Endothelial cell of umbilical vein (primary cell): ENCODE data around the gene EID2B. TPM values are rescaled to one million over a fixed set of nuclear protein-coding genes. Genes with fewer than 3 reads are reported as not detected.

Experiments used
- BruUV-seq: library from RNA; stranded (reverse); fragments of 400-500 nt; replicated peaks from 2 replicates; lab custom pipeline; 2021; lab: Mats Ljungman, UMichigan
- CTCF ChIA-PET: fragments of 300-600, 350-600 bp; sonication (Branson Sonifier 250); formaldehyde crosslinking; loops from one replicate; lab custom pipeline; 2021; ENCODE audit warnings: antibody characterized with exemption, inconsistent platforms; lab: Charles Lee
- POLR2A ChIA-PET: fragments of 300-600, 350-600 bp; sonication (Branson Sonifier 250); formaldehyde crosslinking; loops from one replicate; lab custom pipeline; 2021; ENCODE audit warnings: antibody characterized with exemption, inconsistent platforms; lab: Charles Lee
- DNase-seq: peaks from one replicate; pipeline ENCODE4 v3.0.0-alpha.2; 2011; ENCODE audit warnings: low read depth, low spot score
- FAIRE-seq: peaks from 2 replicates; lab custom pipeline; 2011; peaks lifted over from hg19 to GRCh38; lab: Jason Lieb, UNC
- H2AFZ ChIP-seq: 2 replicates; pipeline ENCODE4 v1.6.0; 2012; ENCODE audit warnings: low read depth, low read length, control low read depth, inconsistent platforms
- H3K27ac ChIP-seq: 2 replicates; pipeline ENCODE4 v1.5.1; 2011; ENCODE audit warnings: low read depth, mild to moderate bottlenecking, control low read depth, low read length, moderate library complexity; ENCODE audit not compliant: insufficient read depth
- H3K27me3 ChIP-seq, 2 experiments: 2 replicates each; pipeline versions ENCODE4 v1.6.0 to v1.6.1; 2011; ENCODE audit warnings: low read length in 2 of 2, mixed read lengths in 1 of 2; ENCODE audit not compliant: control insufficient read depth in 2 of 2, insufficient read depth in 2 of 2
- H3K36me3 ChIP-seq, 2 experiments: 2 replicates in 1 of 2; 3 replicates in 1 of 2; pipeline ENCODE4 v1.5.1; 2011; ENCODE audit warnings: low read length in 2 of 2, mild to moderate bottlenecking in 1 of 2, moderate library complexity in 1 of 2; ENCODE audit not compliant: control insufficient read depth in 2 of 2, insufficient read depth in 2 of 2; ENCODE audit errors: extremely low read depth in 1 of 2
- H3K4me1 ChIP-seq: 3 replicates; pipeline ENCODE4 v1.5.1; 2011; ENCODE audit warnings: mild to moderate bottlenecking, low read length; ENCODE audit not compliant: control insufficient read depth, insufficient read depth; ENCODE audit errors: extremely low read depth
- H3K4me2 ChIP-seq: 2 replicates; pipeline ENCODE4 v1.6.1; 2011; ENCODE audit warnings: low read length, control low read depth, mixed read lengths; ENCODE audit not compliant: insufficient read depth
- H3K4me3 ChIP-seq, 3 experiments: fragments of 200-600 bp in 1 of 3; sonication (generic), shearing (Covaris generic) in 1 of 3; replicated peaks in 1 of 3; 2 replicates each; pipeline ENCODE4 v1.5.1; 2011 to 2016; ENCODE audit warnings: control low read depth in 3 of 3, low read length in 3 of 3, mild to moderate bottlenecking in 2 of 3, inconsistent platforms in 1 of 3, low read depth in 1 of 3, moderate library complexity in 1 of 3; ENCODE audit not compliant: insufficient read depth in 1 of 3
- H3K79me2 ChIP-seq: 2 replicates; pipeline ENCODE4 v1.6.0; 2012; ENCODE audit warnings: low read length, inconsistent platforms; ENCODE audit not compliant: control insufficient read depth, insufficient read depth
- H3K9ac ChIP-seq: replicated peaks from 2 replicates; pipeline ENCODE3; 2011; ENCODE audit warnings: low read length, control low read depth; ENCODE audit not compliant: insufficient read depth; ENCODE audit errors: extremely low read depth
- H3K9me1 ChIP-seq: replicated peaks from 3 replicates; pipeline ENCODE4 v1.6.0; 2011; ENCODE audit warnings: mild to moderate bottlenecking, low read length; ENCODE audit not compliant: control insufficient read depth, insufficient read depth; ENCODE audit errors: extremely low read depth
- H3K9me3 ChIP-seq: replicated peaks from 2 replicates; pipeline ENCODE4 v1.5.1; 2012; ENCODE audit warnings: low read length, inconsistent platforms; ENCODE audit not compliant: control insufficient read depth, insufficient read depth
- H4K20me1 ChIP-seq: replicated peaks from 2 replicates; pipeline ENCODE3; 2011; ENCODE audit warnings: mild to moderate bottlenecking, low read length; ENCODE audit not compliant: control insufficient read depth, insufficient read depth; ENCODE audit errors: extremely low read depth
- EZH2 ChIP-seq: IDR thresholded peaks from 2 replicates; pipeline ENCODE4 v1.6.1; 2012; ENCODE audit warnings: borderline replicate concordance, low read depth, mild to moderate bottlenecking, moderate library complexity, low read length, inconsistent platforms; ENCODE audit not compliant: severe bottlenecking
- FOS ChIP-seq: IDR thresholded peaks from 2 replicates; pipeline ENCODE4 v1.6.1; 2011; ENCODE audit warnings: mild to moderate bottlenecking, low read length, moderate library complexity, borderline replicate concordance; ENCODE audit not compliant: insufficient read depth
- GATA2 ChIP-seq: IDR thresholded peaks from 2 replicates; pipeline ENCODE4 v1.7.0; 2011; ENCODE audit warnings: low read depth, mild to moderate bottlenecking, moderate library complexity, mixed read lengths, low read length; ENCODE audit not compliant: insufficient read length, insufficient read depth
- JUN ChIP-seq: IDR thresholded peaks from 2 replicates; pipeline ENCODE4 v1.6.1; 2011; ENCODE audit warnings: borderline replicate concordance, low read depth; ENCODE audit not compliant: insufficient read length, insufficient read depth
- MAX ChIP-seq: IDR thresholded peaks from 2 replicates; pipeline ENCODE4 v1.6.1; 2011; ENCODE audit not compliant: insufficient read depth, insufficient read length
- MYC ChIP-seq: IDR thresholded peaks from one replicate; pipeline ENCODE4 v1.6.1; 2011; ENCODE audit warnings: mild to moderate bottlenecking, low read depth, low read length
- POLR2A ChIP-seq: IDR thresholded peaks from 2 replicates; pipeline ENCODE4 v1.6.1; 2012; ENCODE audit warnings: low read depth, mild to moderate bottlenecking, control low read depth, low read length
- POLR2AphosphoS5 ChIP-seq: IDR thresholded peaks from 2 replicates; pipeline ENCODE4 v1.6.1; 2012; ENCODE audit warnings: low read depth, mild to moderate bottlenecking, control low read depth, low read length, moderate library complexity; ENCODE audit not compliant: insufficient read depth
- dilution Hi-C: fragments of 300-500 bp; cut with MboI; formaldehyde crosslinking; loops from one replicate; pipeline ENCODE4 v1.15.0; 2019; ENCODE audit warnings: low sequenced_read_pairs; ENCODE audit not compliant: extremely low pct_ligation_motif_present
- intact Hi-C: fragments of 100-400 bp; cut with micrococcal nuclease; formaldehyde crosslinking; loops from one replicate; pipeline ENCODE4 v1.10.0; 2022
- polyA plus RNA-seq, 4 experiments: library from polyadenylated mRNA; depleted of rRNA in 3 of 4; stranded (reverse) in 3 of 4; unstranded in 1 of 4; fragments of >200 nt; gene quantifications; 2 replicates each; pipeline versions ENCODE4 v1.2.1 to v1.2.3, GENCODE V29; 2011 to 2012; ENCODE audit warnings: missing spikeins in 1 of 4
- total RNA-seq: library from RNA; stranded (reverse); gene quantifications from 2 replicates; pipeline ENCODE4 v1.2.3, GENCODE V29; 2021
- TF ChIP-seq, protein P1 (sequence below), 2 donors: IDR thresholded peaks; 1 replicate in 1 of 2; 2 replicates in 1 of 2; pipeline ENCODE4 v1.5.1; 2011; ENCODE audit warnings: low read length in 2 of 2, mild to moderate bottlenecking in 2 of 2, moderate library complexity in 2 of 2, control low read depth in 1 of 2, inconsistent platforms in 1 of 2, low read depth in 1 of 2; ENCODE audit not compliant: insufficient read depth in 1 of 2; ENCODE audit errors: extremely low read depth in 1 of 2

The EID2B gene
- total and polyA plus RNA-seq, 2 donors (not counting 3 experiments of a cell fraction or from before 2014, with no cell fraction given), result 1.7 to 3.9 TPM

DNA sequence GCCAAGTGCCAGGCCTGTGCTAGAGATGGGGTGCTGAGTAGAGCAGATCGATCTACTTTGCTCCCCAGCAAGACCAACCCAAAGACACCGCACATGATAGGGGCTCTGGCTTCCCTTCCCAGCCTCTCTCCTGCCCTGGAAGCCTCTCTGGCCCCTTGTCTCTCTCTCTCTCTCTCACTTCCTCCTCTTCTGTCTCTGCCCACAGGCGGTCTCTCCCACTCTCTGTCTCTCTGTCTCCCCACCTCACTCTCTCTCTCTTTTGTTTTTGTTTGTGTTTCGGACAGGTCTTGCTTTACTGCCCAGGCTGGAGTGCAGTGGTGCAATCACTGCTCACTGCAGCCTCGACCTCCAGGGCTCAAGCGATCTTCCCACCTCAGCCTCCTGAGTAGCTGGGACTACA lies 16.4 kb downstream of the EID2B start:
- intact Hi-C loops (no loop called here), dilution Hi-C loops (no loop called here)
- H4K20me1 ChIP-seq, result no peaks in the 10 kb centered on the region
- H3K36me3 ChIP-seq, result no peaks in the 10 kb centered on the region
- no peaks in the 10 kb centered on the region for H3K9me1 ChIP-seq
- FAIRE-seq, result no peak
- no peaks in the 10 kb centered on the region for H3K9me3 ChIP-seq
- CTCF ChIA-PET, result interaction anchor here (0.7 to 1.1 kb wide), 2 partner anchors 14 to 19 kb away, joined by 3 read pairs; no protein-coding TSS in a partner anchor
- no peak overlapping the region for H3K4me3 ChIP-seq
- TF ChIP-seq JUN (no peak), MYC (no peak), POLR2A (no peak), EZH2 (no peak), GATA2 (no peak), MAX (no peak), FOS (no peak), POLR2AphosphoS5 (no peak)
- TF ChIP-seq, protein P1, sequence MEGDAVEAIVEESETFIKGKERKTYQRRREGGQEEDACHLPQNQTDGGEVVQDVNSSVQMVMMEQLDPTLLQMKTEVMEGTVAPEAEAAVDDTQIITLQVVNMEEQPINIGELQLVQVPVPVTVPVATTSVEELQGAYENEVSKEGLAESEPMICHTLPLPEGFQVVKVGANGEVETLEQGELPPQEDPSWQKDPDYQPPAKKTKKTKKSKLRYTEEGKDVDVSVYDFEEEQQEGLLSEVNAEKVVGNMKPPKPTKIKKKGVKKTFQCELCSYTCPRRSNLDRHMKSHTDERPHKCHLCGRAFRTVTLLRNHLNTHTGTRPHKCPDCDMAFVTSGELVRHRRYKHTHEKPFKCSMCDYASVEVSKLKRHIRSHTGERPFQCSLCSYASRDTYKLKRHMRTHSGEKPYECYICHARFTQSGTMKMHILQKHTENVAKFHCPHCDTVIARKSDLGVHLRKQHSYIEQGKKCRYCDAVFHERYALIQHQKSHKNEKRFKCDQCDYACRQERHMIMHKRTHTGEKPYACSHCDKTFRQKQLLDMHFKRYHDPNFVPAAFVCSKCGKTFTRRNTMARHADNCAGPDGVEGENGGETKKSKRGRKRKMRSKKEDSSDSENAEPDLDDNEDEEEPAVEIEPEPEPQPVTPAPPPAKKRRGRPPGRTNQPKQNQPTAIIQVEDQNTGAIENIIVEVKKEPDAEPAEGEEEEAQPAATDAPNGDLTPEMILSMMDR (IDR thresholded peaks at IDR 0.05; ENCODE audit: extremely low read depth in 1 of 2, insufficient read depth in 1 of 2, low read depth in 1 of 2, low read length in 2 of 2), result no peak
- no peak overlapping the region for H2AFZ ChIP-seq
- H3K79me2 ChIP-seq, result no peaks in the 10 kb centered on the region
- DNase-seq, result no peak
- peaks cover 42 to 48% of the 10 kb centered on the region in 2 experiments for H3K27me3 ChIP-seq
- H3K9ac ChIP-seq, result no peak overlapping the region
- POLR2A ChIA-PET, result no interaction called here
- no peaks in the 10 kb centered on the region for H3K4me1 ChIP-seq
- BruUV-seq, result no TSS peak
- H3K4me2 ChIP-seq, result no peak overlapping the region
- no peak overlapping the region for H3K27ac ChIP-seq
